Mesenchymal stem cell (in vitro differentiated cells and primary cell): ENCODE results near the gene RERG.

Source experiments
- DNase-seq: peaks from one replicate; pipeline ENCODE4 v3.0.0-alpha.2; 2013
- H2AFZ ChIP-seq: one replicate; pipeline ENCODE4 v1.6.1; 2013; ENCODE audit warnings: low read depth, mild to moderate bottlenecking, control low read depth, inconsistent platforms, low read length, moderate library complexity
- H2AK5ac ChIP-seq: 2 replicates; pipeline ENCODE4 v1.6.1; 2013; ENCODE audit warnings: low read length, moderate library complexity, mild to moderate bottlenecking, inconsistent platforms; ENCODE audit not compliant: severe bottlenecking
- H2BK120ac ChIP-seq: one replicate; pipeline ENCODE4 v1.6.1; 2013; ENCODE audit warnings: low read depth, mild to moderate bottlenecking, inconsistent platforms, low read length, moderate library complexity
- H2BK12ac ChIP-seq, 2 experiments: one replicate each; pipeline ENCODE4 v1.6.1; 2013; ENCODE audit warnings: inconsistent platforms in 2 of 2, low read length in 2 of 2, mild to moderate bottlenecking in 2 of 2, moderate library complexity in 2 of 2, control low read depth in 1 of 2
- H2BK15ac ChIP-seq: one replicate; pipeline ENCODE4 v1.6.1; 2013; ENCODE audit warnings: mild to moderate bottlenecking, low read depth, inconsistent platforms; ENCODE audit not compliant: poor library complexity, severe bottlenecking
- H2BK5ac ChIP-seq: 2 replicates; pipeline ENCODE4 v1.6.1; 2013; ENCODE audit warnings: low read depth, mild to moderate bottlenecking, low read length, control low read depth, inconsistent platforms; ENCODE audit not compliant: poor library complexity, severe bottlenecking
- H3K14ac ChIP-seq, 2 experiments: one replicate each; pipeline ENCODE4 v1.6.1; 2013; ENCODE audit warnings: inconsistent platforms in 2 of 2, low read length in 2 of 2, control low read depth in 1 of 2, mild to moderate bottlenecking in 1 of 2, moderate library complexity in 1 of 2
- H3K18ac ChIP-seq, 2 experiments: one replicate each; pipeline ENCODE4 v1.6.1; 2013; ENCODE audit warnings: inconsistent platforms in 2 of 2, low read length in 2 of 2, control low read depth in 1 of 2, low read depth in 1 of 2, mild to moderate bottlenecking in 1 of 2
- H3K23ac ChIP-seq, 2 experiments: one replicate each; pipeline ENCODE4 v1.6.1; 2013; ENCODE audit warnings: inconsistent platforms in 2 of 2, low read length in 2 of 2, mild to moderate bottlenecking in 2 of 2, moderate library complexity in 2 of 2, control low read depth in 1 of 2
- H3K27ac ChIP-seq: 2 replicates; pipeline ENCODE4 v1.5.1; 2013; ENCODE audit warnings: mild to moderate bottlenecking, moderate library complexity, low read length, control low read depth, inconsistent platforms; ENCODE audit not compliant: poor library complexity, severe bottlenecking
- H3K27me3 ChIP-seq, 2 experiments: 2 replicates each; pipeline versions ENCODE4 v1.6.1 to v1.7.0; 2013; ENCODE audit warnings: low read length in 2 of 2, mild to moderate bottlenecking in 2 of 2, moderate library complexity in 2 of 2, control low read depth in 1 of 2, inconsistent platforms in 1 of 2; ENCODE audit not compliant: control insufficient read depth in 1 of 2, insufficient read depth in 1 of 2
- H3K36me3 ChIP-seq, 2 experiments: 2 replicates each; pipeline versions ENCODE4 v1.6.1 to v1.7.0; 2013; ENCODE audit warnings: low read length in 2 of 2, control low read depth in 1 of 2, inconsistent platforms in 1 of 2, low read depth in 1 of 2, mild to moderate bottlenecking in 1 of 2; ENCODE audit not compliant: insufficient read depth in 2 of 2, control insufficient read depth in 1 of 2
- H3K4ac ChIP-seq, 2 experiments: one replicate each; pipeline ENCODE4 v1.6.1; 2013; ENCODE audit warnings: inconsistent platforms in 2 of 2, low read length in 2 of 2, mild to moderate bottlenecking in 2 of 2, moderate library complexity in 2 of 2, control low read depth in 1 of 2, low read depth in 1 of 2
- H3K4me1 ChIP-seq: 2 replicates; pipeline ENCODE4 v1.6.1; 2013; ENCODE audit warnings: low read depth, low read length, control low read depth; ENCODE audit not compliant: control insufficient read depth, insufficient read depth
- H3K4me2 ChIP-seq: 2 replicates; pipeline ENCODE4 v1.6.1; 2013; ENCODE audit warnings: low read length, mild to moderate bottlenecking, inconsistent platforms; ENCODE audit not compliant: poor library complexity, severe bottlenecking
- H3K4me3 ChIP-seq, 2 experiments: 2 replicates each; pipeline versions ENCODE4 v1.5.1 to v1.7.0; 2013; ENCODE audit warnings: low read length in 2 of 2, mild to moderate bottlenecking in 2 of 2, control low read depth in 1 of 2, low read depth in 1 of 2; ENCODE audit not compliant: insufficient read depth in 1 of 2
- H3K79me1 ChIP-seq: replicated peaks from 2 replicates; pipeline ENCODE4 v1.6.1; 2013; ENCODE audit warnings: mild to moderate bottlenecking, control low read depth, low read length, inconsistent platforms; ENCODE audit not compliant: poor library complexity, severe bottlenecking
- H3K9ac ChIP-seq: 2 replicates; pipeline ENCODE4 v1.7.0; 2013; ENCODE audit warnings: mild to moderate bottlenecking, low read length, moderate library complexity
- H3K9me3 ChIP-seq: 2 replicates; pipeline ENCODE4 v1.7.0; 2013; ENCODE audit warnings: mild to moderate bottlenecking, low read length; ENCODE audit not compliant: control insufficient read depth
- H4K8ac ChIP-seq: one replicate; pipeline ENCODE4 v1.6.1; 2013; ENCODE audit warnings: inconsistent platforms, mild to moderate bottlenecking, low read length, moderate library complexity
- H4K91ac ChIP-seq: one replicate; pipeline ENCODE4 v1.6.1; 2013; ENCODE audit warnings: mild to moderate bottlenecking, low read length, inconsistent platforms
- whole genome bisulfite sequencing: methylation state at CpG from one replicate; pipeline ENCODE4 v1.1.7; 2013; ENCODE audit warnings: mixed read lengths; 5-methylcytosine and 5-hydroxymethylcytosine counted together

RERG gene

DNA sequence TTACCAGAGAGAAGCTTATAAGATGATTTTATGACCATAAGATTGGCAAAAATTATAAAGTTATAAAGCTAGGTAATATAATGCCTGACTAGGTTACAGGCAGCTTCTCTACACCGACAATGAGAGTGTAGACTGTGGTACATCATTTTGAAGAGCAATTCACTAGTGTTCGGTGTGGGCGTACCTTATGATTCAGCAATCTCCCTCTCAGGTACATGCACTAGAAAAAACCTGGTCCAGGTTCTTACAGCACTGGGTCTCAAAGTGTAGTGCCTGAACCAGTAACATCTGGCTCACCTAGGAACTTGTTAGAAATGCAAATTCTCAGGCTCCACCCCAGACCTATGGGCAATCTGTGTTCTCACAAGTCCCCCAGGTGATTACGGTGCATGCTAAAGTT is 106.7 kb downstream of the RERG start:
- Histone ChIP-seq H3K4me1 (peaks cover 2% of the 10 kb centered on the region), H2AK5ac (no peak overlapping the region), H2BK15ac (no peak overlapping the region), H3K18ac (no peak overlapping the region), H3K79me1 (no peaks in the 10 kb centered on the region), H2BK12ac (no peak overlapping the region), H3K9ac (no peak overlapping the region), H2BK5ac (no peak overlapping the region), H3K4me2 (no peak overlapping the region), H2AFZ (no peak overlapping the region), H3K4me3 (no peak overlapping the region), H3K4ac (no peak overlapping the region), H3K14ac (no peak overlapping the region), H3K36me3 (no peaks in the 10 kb centered on the region), H3K9me3 (no peaks in the 10 kb centered on the region), H4K91ac (no peak overlapping the region), H2BK120ac (no peak overlapping the region), H3K27ac (no peak overlapping the region), H4K8ac (no peak overlapping the region), H3K23ac (no peak overlapping the region), H3K27me3 (no peaks in the 10 kb centered on the region)
- no peak for DNase-seq
- over 99% methylated on average over 4 of the region's 4 CpGs for WGBS

DNA sequence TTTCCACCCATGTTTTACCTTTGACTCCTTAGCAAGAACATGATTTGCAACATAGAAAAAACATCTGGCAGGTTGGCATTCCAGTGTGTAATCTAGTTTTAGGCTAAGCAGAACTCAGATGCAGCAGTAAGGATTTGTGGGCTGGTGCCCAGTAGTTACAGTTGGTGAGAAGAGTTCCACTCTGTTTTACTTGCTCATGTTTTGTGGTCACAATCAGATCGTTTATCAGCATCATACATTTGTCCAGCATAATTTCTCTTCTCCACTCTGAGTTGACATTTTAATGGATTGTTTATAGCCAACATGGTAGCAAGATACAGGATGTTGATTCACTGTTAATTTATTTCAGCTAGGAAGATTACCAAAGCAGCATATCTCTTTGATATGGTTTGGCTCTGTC is 128.4 kb downstream of the RERG start:
- no peaks in the 10 kb centered on the region for H3K27me3 ChIP-seq
- H3K23ac ChIP-seq = no peak overlapping the region
- WGBS = no CpG with 5 or more reads among the region's 1 CpG
- DNase-seq = peak; percentile 47
- no peak overlapping the region for H3K27ac ChIP-seq
- no peak overlapping the region for H4K91ac ChIP-seq
- H3K79me1 ChIP-seq = no peaks in the 10 kb centered on the region
- H3K4me3 ChIP-seq = no peak overlapping the region
- H2BK12ac ChIP-seq = no peak overlapping the region
- H3K4me2 ChIP-seq = no peak overlapping the region
- no peak overlapping the region for H3K9ac ChIP-seq
- no peak overlapping the region for H3K14ac ChIP-seq
- H3K18ac ChIP-seq = no peak overlapping the region
- no peak overlapping the region for H3K4ac ChIP-seq
- H3K4me1 ChIP-seq = no peaks in the 10 kb centered on the region
- H2AK5ac ChIP-seq = no peak overlapping the region
- H3K9me3 ChIP-seq = no peaks in the 10 kb centered on the region
- no peak overlapping the region for H2AFZ ChIP-seq
- H2BK120ac ChIP-seq = no peak overlapping the region
- H2BK5ac ChIP-seq = no peak overlapping the region
- no peaks in the 10 kb centered on the region for H3K36me3 ChIP-seq
- no peak overlapping the region for H4K8ac ChIP-seq
- no peak overlapping the region for H2BK15ac ChIP-seq

DNA sequence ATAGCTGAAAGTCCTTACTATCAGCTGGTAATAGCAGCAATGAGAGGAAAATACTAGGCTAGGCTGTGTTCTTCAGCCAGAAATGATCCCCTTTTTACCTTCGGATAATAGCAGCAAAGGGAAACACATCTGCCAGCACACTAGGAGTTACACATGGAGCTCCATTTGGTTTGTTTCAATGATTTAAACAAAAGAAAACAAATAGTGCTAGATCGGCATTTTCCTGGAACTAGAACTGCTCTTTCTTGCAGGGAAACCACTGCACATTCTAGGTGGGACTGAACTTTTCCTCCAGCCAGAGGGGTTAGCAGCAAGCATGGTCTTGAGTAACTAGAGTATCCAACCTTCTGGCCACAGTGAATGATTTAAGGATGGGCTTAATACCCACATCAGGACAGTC is 130.8 kb downstream of the RERG start:
- 98% methylated on average over 2 of the region's 2 CpGs for WGBS
- Histone ChIP-seq H3K4ac (no peak overlapping the region), H3K4me3 (no peak overlapping the region), H3K27ac (no peak overlapping the region), H3K9ac (no peak overlapping the region), H2AFZ (no peak overlapping the region), H2BK12ac (no peak overlapping the region), H3K27me3 (no peaks in the 10 kb centered on the region), H4K91ac (no peak overlapping the region), H2AK5ac (no peak overlapping the region), H3K14ac (no peak overlapping the region), H3K18ac (no peak overlapping the region), H3K9me3 (no peaks in the 10 kb centered on the region), H3K4me2 (no peak overlapping the region), H4K8ac (no peak overlapping the region), H3K4me1 (no peaks in the 10 kb centered on the region), H2BK15ac (no peak overlapping the region), H3K36me3 (no peaks in the 10 kb centered on the region), H3K79me1 (no peaks in the 10 kb centered on the region), H3K23ac (no peak overlapping the region), H2BK120ac (no peak overlapping the region), H2BK5ac (no peak overlapping the region)
- no peak for DNase-seq

DNA sequence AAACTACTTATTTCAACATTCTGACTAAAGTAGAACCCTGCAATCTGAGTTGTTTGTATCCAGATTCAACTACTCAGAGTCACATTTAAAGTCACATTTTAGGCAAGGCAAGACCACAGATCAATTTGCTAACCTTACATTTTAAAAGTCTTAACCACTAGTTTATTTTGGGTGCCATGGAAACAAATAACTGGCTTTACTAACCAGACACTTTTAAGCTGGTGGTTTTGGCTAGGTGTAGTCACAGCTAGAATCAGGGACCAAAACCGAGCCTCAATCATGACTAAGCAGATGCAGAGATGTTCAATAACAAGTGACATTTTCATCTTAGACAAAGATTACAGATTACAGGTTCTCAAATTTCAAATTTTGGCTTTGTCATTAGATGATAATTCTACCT is 133.1 kb downstream of the RERG start:
- Histone ChIP-seq H3K9ac (no peak overlapping the region), H4K91ac (no peak overlapping the region), H2BK5ac (no peak overlapping the region), H3K9me3 (no peaks in the 10 kb centered on the region), H2BK12ac (no peak overlapping the region), H3K36me3 (no peaks in the 10 kb centered on the region), H2BK120ac (no peak overlapping the region), H3K18ac (no peak overlapping the region), H3K4ac (no peak overlapping the region), H3K14ac (no peak overlapping the region), H2BK15ac (no peak overlapping the region), H3K27me3 (no peaks in the 10 kb centered on the region), H3K4me2 (no peak overlapping the region), H3K4me1 (no peaks in the 10 kb centered on the region), H2AK5ac (no peak overlapping the region), H4K8ac (no peak overlapping the region), H3K4me3 (no peak overlapping the region), H2AFZ (no peak overlapping the region), H3K79me1 (no peaks in the 10 kb centered on the region), H3K27ac (no peak overlapping the region), H3K23ac (no peak overlapping the region)
- WGBS = 63% methylated on average over 1 of the region's 1 CpG
- peak; percentile 48 for DNase-seq
